PC-3 (cell line): ENCODE measurements around the gene TTC28. TPM values are rescaled to one million over a fixed set of nuclear protein-coding genes. Genes with fewer than 3 reads are reported as not detected.

Experiments
- ATAC-seq: fragments of 200-7000 bp; cut with Tn5 transposase; 2 replicates; pipeline ENCODE4 v1.9.1; 2020; ENCODE audit warnings: mild to moderate bottlenecking, moderate library complexity
- BruUV-seq: library from RNA; stranded (reverse); fragments of 400-500 nt; replicated peaks from 2 replicates; lab custom pipeline; 2021; lab: Mats Ljungman, UMichigan
- CTCF ChIA-PET: fragments of 300-600 bp; sonication (Branson Sonifier 250); formaldehyde crosslinking; loops from one replicate; lab custom pipeline; 2022; ENCODE audit warnings: antibody characterized with exemption; lab: Charles Lee
- POLR2A ChIA-PET: fragments of 300-600 bp; sonication (Branson Sonifier 250); formaldehyde crosslinking; loops from one replicate; lab custom pipeline; 2022; ENCODE audit warnings: antibody characterized with exemption; ENCODE audit not compliant: unreplicated experiment; lab: Charles Lee
- DNase-seq: peaks from one replicate; pipeline ENCODE4 v3.0.0-alpha.2; 2015
- H2AFZ ChIP-seq: fragments of 300-600 bp; sonication (generic); 2 replicates; pipeline ENCODE4 v1.6.0; 2016; ENCODE audit warnings: antibody characterized with exemption, low read length
- H3F3A ChIP-seq: fragments of 300-600 bp; sonication (generic); one replicate; pipeline ENCODE4 v1.6.0; 2017; ENCODE audit warnings: antibody characterized with exemption, low read length, control low read depth, mild to moderate bottlenecking; ENCODE audit not compliant: unreplicated experiment
- H3K27ac ChIP-seq: fragments of 300-600 bp; sonication (generic); 2 replicates; pipeline ENCODE4 v1.5.1; 2016; ENCODE audit warnings: mild to moderate bottlenecking, low read length
- H3K27me3 ChIP-seq: fragments of 300-600 bp; sonication (generic); 2 replicates; pipeline ENCODE4 v1.6.1; 2016; ENCODE audit warnings: low read length, mixed read lengths
- H3K36me3 ChIP-seq: fragments of 300-600 bp; sonication (generic); 2 replicates; pipeline ENCODE4 v1.6.1; 2016; ENCODE audit warnings: low read depth, mixed run types, low read length, mixed read lengths
- H3K4me1 ChIP-seq: fragments of 300-600 bp; sonication (generic); 2 replicates; pipeline ENCODE4 v1.5.1; 2016; ENCODE audit warnings: low read length; ENCODE audit not compliant: insufficient read depth
- H3K4me2 ChIP-seq: fragments of 300-600 bp; sonication (generic); 2 replicates; pipeline ENCODE4 v1.6.0; 2016; ENCODE audit warnings: low read length
- H3K4me3 ChIP-seq: fragments of 300-600 bp; sonication (generic); 2 replicates; pipeline ENCODE4 v1.5.1; 2016; ENCODE audit warnings: mild to moderate bottlenecking, low read length, mixed read lengths
- H3K79me2 ChIP-seq: fragments of 300-600 bp; sonication (generic); 2 replicates; pipeline ENCODE4 v1.6.1; 2017; ENCODE audit warnings: low read length, mixed read lengths
- H3K9ac ChIP-seq: fragments of 300-600 bp; sonication (generic); 2 replicates; pipeline ENCODE4 v1.6.0; 2016; ENCODE audit warnings: mild to moderate bottlenecking, low read length
- H3K9me2 ChIP-seq: fragments of 300-600 bp; sonication (generic); replicated peaks from 2 replicates; pipeline ENCODE4 v1.6.1; 2016; ENCODE audit warnings: mixed run types, low read length, mixed read lengths
- H3K9me3 ChIP-seq: fragments of 300-600 bp; sonication (generic); 2 replicates; pipeline ENCODE4 v1.6.1; 2016; ENCODE audit warnings: low read length, mixed read lengths
- H4K20me1 ChIP-seq: fragments of 300-600 bp; sonication (generic); 2 replicates; pipeline ENCODE4 v1.6.1; 2016; ENCODE audit warnings: low read length, mixed read lengths
- CTCF ChIP-seq: fragments of 300-600 bp; sonication (generic); conservative IDR thresholded peaks from 2 replicates; pipeline ENCODE4 v1.5.1; 2017; ENCODE audit warnings: antibody characterized with exemption, low read depth, mild to moderate bottlenecking, low read length
- EZH2 ChIP-seq: fragments of 300-600 bp; sonication (generic); IDR thresholded peaks from one replicate; pipeline ENCODE4 v1.6.1; 2017; ENCODE audit warnings: antibody characterized with exemption, mild to moderate bottlenecking, low read length; ENCODE audit not compliant: unreplicated experiment
- EZH2phosphoT487 ChIP-seq: fragments of 300-600 bp; sonication (generic); IDR thresholded peaks from 2 replicates; pipeline ENCODE4 v1.6.1; 2018; ENCODE audit warnings: mild to moderate bottlenecking, antibody characterized with exemption, low read length, borderline replicate concordance
- intact Hi-C: fragments of 100-400 bp; cut with micrococcal nuclease; formaldehyde crosslinking; loops from 2 replicates; pipeline ENCODE4 v1.9.0; 2023
- total RNA-seq: library from RNA; depleted of rRNA; stranded (reverse); fragments of >200 nt; gene quantifications from 2 replicates; pipeline ENCODE4 v1.2.3, GENCODE V29; 2014

TTC28 gene
- total RNA-seq, 1 experiment from 2014 or later = 6.3 TPM

- Histone ChIP-seq H3K9me3 (no peaks in the 10 kb centered on the region), H3K79me2 (no peaks in the 10 kb centered on the region), H3K9me2 (no peaks in the 10 kb centered on the region), H3K27ac (no peak overlapping the region), H3K36me3 (no peaks in the 10 kb centered on the region), H3K4me2 (no peak overlapping the region), H3F3A (no peaks in the 10 kb centered on the region), H2AFZ (no peak overlapping the region), H3K4me3 (no peak overlapping the region), H4K20me1 (no peaks in the 10 kb centered on the region), H3K4me1 (no peaks in the 10 kb centered on the region), H3K27me3 (no peaks in the 10 kb centered on the region), H3K9ac (no peak overlapping the region)
- intact Hi-C loops = no loop called here
- ATAC-seq (no peak), DNase-seq (no peak)
- CTCF ChIA-PET = no interaction called here
- POLR2A ChIA-PET = no interaction called here
- no peak for TF ChIP-seq EZH2
- no peak for TF ChIP-seq CTCF
- no peak for TF ChIP-seq EZH2phosphoT487
- no TSS peak for BruUV-seq
Observed at GRCh38 chr22:28609921-28610320, 69.7 kb downstream of the TTC28 start.

- Histone ChIP-seq H3K4me1 (no peaks in the 10 kb centered on the region), H3K9ac (no peak overlapping the region), H3K9me3 (no peaks in the 10 kb centered on the region), H2AFZ (no peak overlapping the region), H3K4me2 (no peak overlapping the region), H3K36me3 (no peaks in the 10 kb centered on the region), H3F3A (no peaks in the 10 kb centered on the region), H3K27ac (no peak overlapping the region), H3K27me3 (no peaks in the 10 kb centered on the region), H3K79me2 (no peaks in the 10 kb centered on the region), H3K9me2 (no peaks in the 10 kb centered on the region), H3K4me3 (no peak overlapping the region), H4K20me1 (no peaks in the 10 kb centered on the region)
- ChIA-PET CTCF (no interaction called here), POLR2A (no interaction called here)
- no TSS peak for BruUV-seq
- intact Hi-C loops = no loop called here
- ATAC-seq = no peak
- no peak for DNase-seq
- no peak for TF ChIP-seq EZH2
- TF ChIP-seq CTCF = no peak
- TF ChIP-seq EZH2phosphoT487 = no peak
Observed at GRCh38 chr22:28608546-28608945, 71.1 kb downstream of the TTC28 start.

GRCh38 chr22:28607795-28608194 lies 71.8 kb downstream of the TTC28 start:
- no peaks in the 10 kb centered on the region for H3K27me3 ChIP-seq
- ChIA-PET CTCF (no interaction called here), POLR2A (no interaction called here)
- no peaks in the 10 kb centered on the region for H3K36me3 ChIP-seq
- H3K4me1 ChIP-seq = no peaks in the 10 kb centered on the region
- H3K4me2 ChIP-seq = no peak overlapping the region
- no peaks in the 10 kb centered on the region for H3K9me3 ChIP-seq
- H3K27ac ChIP-seq = no peak overlapping the region
- no peak overlapping the region for H3K9ac ChIP-seq
- no peak overlapping the region for H3K4me3 ChIP-seq
- intact Hi-C loops = no loop called here
- BruUV-seq = no TSS peak
- DNase-seq (no peak), ATAC-seq (no peak)
- H3K9me2 ChIP-seq = no peaks in the 10 kb centered on the region
- TF ChIP-seq EZH2phosphoT487 (no peak), EZH2 (no peak), CTCF (no peak)
- H2AFZ ChIP-seq = no peak overlapping the region
- H3K79me2 ChIP-seq = no peaks in the 10 kb centered on the region
- no peaks in the 10 kb centered on the region for H4K20me1 ChIP-seq
- H3F3A ChIP-seq = no peaks in the 10 kb centered on the region
